H9 (cell line): Measurements from ENCODE around the gene SMARCE1. TPM values are rescaled to one million over a fixed set of nuclear protein-coding genes. Genes with fewer than 3 reads are reported as not detected.

Experiments
- DNase-seq: peaks from one replicate; pipeline ENCODE4 v3.0.0-alpha.2; 2017
- H2AFZ ChIP-seq: one replicate; pipeline ENCODE4 v1.6.1; 2013; ENCODE audit warnings: mild to moderate bottlenecking, low read length, control low read depth, moderate library complexity
- H2AK5ac ChIP-seq: 2 replicates; pipeline ENCODE4 v1.6.1; 2013; ENCODE audit warnings: low read length, control low read depth, mixed read lengths; ENCODE audit not compliant: insufficient read length
- H2BK120ac ChIP-seq: one replicate; pipeline ENCODE4 v1.6.1; 2013; ENCODE audit warnings: low read depth, mild to moderate bottlenecking, low read length, control low read depth, inconsistent platforms; ENCODE audit not compliant: poor library complexity, severe bottlenecking
- H2BK12ac ChIP-seq: 2 replicates; pipeline ENCODE4 v1.6.1; 2013; ENCODE audit warnings: low read length, control low read depth, mixed read lengths, low read depth; ENCODE audit not compliant: insufficient read length
- H2BK15ac ChIP-seq: 2 replicates; pipeline ENCODE4 v1.6.1; 2013; ENCODE audit warnings: low read depth, low read length, control low read depth
- H2BK20ac ChIP-seq: one replicate; pipeline ENCODE4 v1.6.1; 2013; ENCODE audit warnings: low read depth, mild to moderate bottlenecking, low read length, control low read depth, inconsistent platforms; ENCODE audit not compliant: poor library complexity, severe bottlenecking
- H2BK5ac ChIP-seq: 2 replicates; pipeline ENCODE4 v1.6.1; 2013; ENCODE audit warnings: low read length, control low read depth, mixed read lengths; ENCODE audit not compliant: insufficient read length
- H3K14ac ChIP-seq: 2 replicates; pipeline ENCODE4 v1.6.1; 2013; ENCODE audit warnings: low read length, control low read depth; ENCODE audit not compliant: insufficient read depth
- H3K18ac ChIP-seq: 2 replicates; pipeline ENCODE4 v1.6.1; 2013; ENCODE audit warnings: low read depth, mild to moderate bottlenecking, mixed read lengths, low read length, control low read depth; ENCODE audit not compliant: insufficient read length
- H3K23ac ChIP-seq: 2 replicates; pipeline ENCODE4 v1.6.1; 2013; ENCODE audit warnings: low read length, control low read depth, mixed read lengths, low read depth; ENCODE audit not compliant: insufficient read length
- H3K23me2 ChIP-seq: 2 replicates; pipeline ENCODE4 v1.6.1; 2013; ENCODE audit warnings: low read depth, mild to moderate bottlenecking, mixed read lengths, low read length, control low read depth; ENCODE audit not compliant: insufficient read length, poor library complexity, severe bottlenecking
- H3K27ac ChIP-seq: 2 replicates; pipeline ENCODE4 v1.5.1; 2013; ENCODE audit warnings: low read length, control low read depth, mixed read lengths, low read depth; ENCODE audit not compliant: insufficient read length
- H3K27me3 ChIP-seq: 2 replicates; pipeline ENCODE4 v1.6.1; 2013; ENCODE audit warnings: low read length, control low read depth, inconsistent platforms; ENCODE audit not compliant: insufficient read depth
- H3K4ac ChIP-seq: 2 replicates; pipeline ENCODE4 v1.6.1; 2013; ENCODE audit warnings: low read depth, mild to moderate bottlenecking, control low read depth, inconsistent platforms, low read length, moderate library complexity
- H3K4me1 ChIP-seq: 2 replicates; pipeline ENCODE4 v1.6.1; 2013; ENCODE audit warnings: low read length, control low read depth, inconsistent platforms; ENCODE audit not compliant: insufficient read depth
- H3K4me2 ChIP-seq: 2 replicates; pipeline ENCODE4 v1.6.1; 2013; ENCODE audit warnings: low read length, control low read depth, mixed read lengths; ENCODE audit not compliant: insufficient read length, insufficient read depth
- H3K56ac ChIP-seq: 2 replicates; pipeline ENCODE4 v1.6.1; 2013; ENCODE audit warnings: low read depth, mild to moderate bottlenecking, mixed read lengths, low read length, control low read depth; ENCODE audit not compliant: insufficient read length
- H3K79me1 ChIP-seq: 2 replicates; pipeline ENCODE4 v1.6.1; 2013; ENCODE audit warnings: low read depth, mild to moderate bottlenecking, moderate library complexity, low read length, control low read depth, inconsistent platforms; ENCODE audit not compliant: insufficient read depth, poor library complexity, severe bottlenecking
- H3K79me2 ChIP-seq: 2 replicates; pipeline ENCODE4 v1.6.1; 2013; ENCODE audit warnings: low read length, control low read depth, inconsistent platforms; ENCODE audit not compliant: insufficient read depth
- H3K9ac ChIP-seq: 2 replicates; pipeline ENCODE4 v1.6.1; 2013; ENCODE audit warnings: low read length, control low read depth, mixed read lengths; ENCODE audit not compliant: insufficient read length; ENCODE audit errors: extremely low read depth
- H3K9me3 ChIP-seq: one replicate; pipeline ENCODE4 v1.6.1; 2013; ENCODE audit warnings: low read depth, low read length, inconsistent platforms; ENCODE audit not compliant: control insufficient read depth
- H3T11ph ChIP-seq: one replicate; pipeline ENCODE4 v1.6.1; 2013; ENCODE audit warnings: mild to moderate bottlenecking, low read length, control low read depth, inconsistent platforms
- H4K20me1 ChIP-seq: one replicate; pipeline ENCODE4 v1.6.1; 2013; ENCODE audit not compliant: control insufficient read depth, insufficient read length, insufficient read depth
- H4K5ac ChIP-seq: 2 replicates; pipeline ENCODE4 v1.6.1; 2013; ENCODE audit warnings: low read depth, mild to moderate bottlenecking, mixed read lengths, low read length, control low read depth; ENCODE audit not compliant: insufficient read length
- H4K8ac ChIP-seq: replicated peaks from 2 replicates; pipeline ENCODE4 v1.6.1; 2013; ENCODE audit warnings: low read length, control low read depth, mixed read lengths, low read depth; ENCODE audit not compliant: insufficient read length
- H4K91ac ChIP-seq: 2 replicates; pipeline ENCODE4 v1.6.1; 2013; ENCODE audit warnings: low read depth, mild to moderate bottlenecking, moderate library complexity, mixed read lengths, low read length, control low read depth; ENCODE audit not compliant: insufficient read length
- H3K27ac Mint-ChIP-seq, 3 experiments: 2 replicates in 2 of 3; 3 replicates in 1 of 3; pipeline ENCODE4 v1.8.0; 2020 to 2021; ENCODE audit warnings: mixed read lengths in 3 of 3, mild to moderate bottlenecking in 1 of 3, moderate library complexity in 1 of 3
- H3K27me3 Mint-ChIP-seq: 2 replicates; pipeline ENCODE4 v1.8.0; 2021; ENCODE audit warnings: low read depth, mild to moderate bottlenecking, moderate library complexity, mixed read lengths
- H3K36me3 Mint-ChIP-seq, 3 experiments: 2 replicates in 2 of 3; 3 replicates in 1 of 3; pipeline ENCODE4 v1.8.0; 2020 to 2021; ENCODE audit warnings: low read depth in 3 of 3, mixed read lengths in 3 of 3; ENCODE audit not compliant: insufficient read depth in 1 of 3
- H3K4me1 Mint-ChIP-seq, 2 experiments: 2 replicates each; pipeline ENCODE4 v1.8.0; 2020; ENCODE audit warnings: mixed read lengths in 2 of 2
- H3K4me3 Mint-ChIP-seq, 2 experiments: 2 replicates in 1 of 2; 3 replicates in 1 of 2; pipeline ENCODE4 v1.8.0; 2020 to 2021; ENCODE audit warnings: mild to moderate bottlenecking in 2 of 2, mixed read lengths in 2 of 2, moderate library complexity in 1 of 2
- H3K9me3 Mint-ChIP-seq, 2 experiments: 2 replicates in 1 of 2; 3 replicates in 1 of 2; pipeline ENCODE4 v1.8.0; 2020; ENCODE audit warnings: mild to moderate bottlenecking in 2 of 2, mixed read lengths in 2 of 2, moderate library complexity in 1 of 2
- CTCF ChIP-seq: fragments of 200-600 bp; sonication (generic); conservative IDR thresholded peaks from 3 replicates; pipeline ENCODE4 v1.8.0; 2021; ENCODE audit warnings: antibody characterized with exemption, mild to moderate bottlenecking
- WGBS: extraction: QIAGEN DNeasy Blood & Tissue Kit; methylation state at CpG from one replicate; pipeline ENCODE4 v1.1.7; 2013; ENCODE audit warnings: missing lambda C conversion rate, low lambda C conversion rate, mixed read lengths; ENCODE audit not compliant: insufficient read length; ENCODE audit errors: extremely low coverage; 5-methylcytosine and 5-hydroxymethylcytosine counted together
- total RNA-seq: library from RNA; stranded (reverse); gene quantifications from 2 replicates; pipeline ENCODE4 v1.2.1, GENCODE V29; 2021

SMARCE1 gene
- total RNA-seq, 1 experiment from 2014 or later: 122 TPM

- H3K23ac ChIP-seq: no peak overlapping the region
- no peak overlapping the region for H3K18ac ChIP-seq
- Mint-ChIP-seq H3K27me3 (no peaks in the 10 kb centered on the region; the same call in none of the 2 replicates), H3K27ac (no peak overlapping the region), H3K4me1 (peaks cover 9 to 11% of the 10 kb centered on the region in 2 experiments), H3K4me3 (no peak overlapping the region), H3K9me3 (no peaks in the 10 kb centered on the region), H3K36me3 (no peaks in the 10 kb centered on the region)
- no peak overlapping the region for H2BK12ac ChIP-seq
- no peak overlapping the region for H3K9ac ChIP-seq
- no peaks in the 10 kb centered on the region for H3K9me3 ChIP-seq
- H2AFZ ChIP-seq: no peak overlapping the region
- no peak overlapping the region for H3K27ac ChIP-seq
- no peak for TF ChIP-seq CTCF
- H3K4ac ChIP-seq: no peak overlapping the region
- H2BK20ac ChIP-seq: no peak overlapping the region
- H3K27me3 ChIP-seq: no peaks in the 10 kb centered on the region
- no peaks in the 10 kb centered on the region for H3K79me1 ChIP-seq
- no peaks in the 10 kb centered on the region for H3K79me2 ChIP-seq
- no peaks in the 10 kb centered on the region for H3K4me1 ChIP-seq
- WGBS: no CpG with 5 or more reads among the region's 7 CpGs
- H2BK120ac ChIP-seq: no peak overlapping the region
- no peak overlapping the region for H4K91ac ChIP-seq
- H4K8ac ChIP-seq: no peak overlapping the region
- H3K4me2 ChIP-seq: no peak overlapping the region
- no peak overlapping the region for H2AK5ac ChIP-seq
- no peaks in the 10 kb centered on the region for H4K20me1 ChIP-seq
- no peak overlapping the region for H3K14ac ChIP-seq
- H3K56ac ChIP-seq: no peak overlapping the region
- H2BK5ac ChIP-seq: no peak overlapping the region
- H4K5ac ChIP-seq: no peak overlapping the region
- no peak overlapping the region for H3T11ph ChIP-seq
- no peak overlapping the region for H2BK15ac ChIP-seq
- no peaks in the 10 kb centered on the region for H3K23me2 ChIP-seq
- DNase-seq: no peak
Measured at GRCh38 chr17:40596261-40596919, 51.2 kb downstream of the SMARCE1 start.
